ENCODE measurements around the gene MACROD1.
"Not testable (repeated sequence)": the region's sequence is repeated elsewhere in the genome, so short reads cannot be mapped to it uniquely, and the experiment has no call there.

Gene MACROD1

DNA sequence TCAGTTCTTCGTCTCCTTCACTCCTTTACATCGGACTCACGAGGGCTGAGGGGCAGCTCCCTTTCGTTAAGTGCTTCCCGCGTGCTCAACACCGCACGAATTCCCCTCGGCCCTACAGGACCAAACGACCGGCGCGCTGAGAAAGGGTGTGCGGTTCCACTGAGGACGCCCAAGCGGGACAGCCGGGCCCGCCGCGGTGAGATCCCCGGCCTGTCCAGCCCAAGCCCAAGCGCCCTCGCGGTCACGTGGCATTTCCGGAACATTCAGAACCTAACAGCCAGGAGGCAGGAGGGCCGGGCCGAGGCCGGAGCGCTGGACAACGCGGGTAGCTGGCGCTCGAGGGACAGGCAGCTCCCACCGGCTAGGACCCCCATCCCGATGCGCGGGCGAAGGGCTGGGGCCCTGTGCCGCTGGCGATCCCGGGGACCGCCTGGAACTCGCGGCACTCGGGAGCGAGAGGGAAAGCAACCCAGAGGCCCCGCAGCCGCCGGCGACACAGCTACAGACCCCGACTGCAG is 19.3 kb upstream of the MACROD1 start:
- DNase-seq (ENCODE audit: low read depth) = peak; percentile 26

- DNase-seq (ENCODE audit: low read depth) = no peak
These were observed 18.0 kb upstream of the MACROD1 start for GRCh38 chr11:64183890-64184289.

DNA sequence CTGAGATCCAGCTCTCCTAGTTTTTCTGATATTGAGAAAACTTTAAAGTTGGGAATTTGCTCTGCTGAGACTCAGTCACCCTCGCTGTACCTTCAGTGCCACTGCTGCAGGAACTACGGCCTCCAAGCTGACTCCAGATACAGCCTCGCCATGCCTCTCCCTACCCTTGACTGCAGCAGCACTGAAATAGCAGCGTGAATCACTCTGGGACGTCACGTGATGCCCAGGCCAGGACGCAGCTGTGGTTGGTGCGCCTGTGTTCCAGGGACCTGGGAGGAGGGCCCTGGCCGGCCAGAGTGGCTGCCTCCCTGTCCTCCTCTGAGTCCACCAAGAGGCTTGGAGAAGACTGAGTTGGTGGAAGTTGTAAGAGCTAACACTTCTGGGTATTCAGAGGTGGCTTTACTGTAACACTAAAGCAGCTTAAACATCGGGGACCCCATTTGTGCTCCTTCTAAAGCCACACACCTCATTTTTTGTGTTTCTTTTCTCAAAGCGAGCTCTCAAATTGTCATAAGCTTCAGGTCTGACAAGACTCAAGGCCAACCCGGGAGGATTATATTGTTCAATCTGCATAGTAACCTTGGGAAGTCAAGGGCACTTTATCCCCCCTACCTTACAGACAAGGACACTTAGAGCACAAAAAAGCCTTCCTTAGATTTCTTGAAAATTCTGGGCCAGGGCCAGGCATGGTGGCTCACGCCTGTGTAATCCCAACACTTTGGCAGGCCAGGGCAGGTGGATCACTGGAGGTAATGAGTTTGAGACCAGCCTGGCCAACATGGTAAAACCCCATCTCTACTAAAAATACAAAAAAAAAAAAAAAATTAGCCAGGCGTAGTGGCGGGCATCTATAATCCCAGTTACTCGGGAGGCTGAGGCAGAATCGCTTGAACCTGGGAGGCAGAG is 15.8 kb upstream of the MACROD1 start:
- DNase-seq (ENCODE audit: low read depth) = no peak

DNA sequence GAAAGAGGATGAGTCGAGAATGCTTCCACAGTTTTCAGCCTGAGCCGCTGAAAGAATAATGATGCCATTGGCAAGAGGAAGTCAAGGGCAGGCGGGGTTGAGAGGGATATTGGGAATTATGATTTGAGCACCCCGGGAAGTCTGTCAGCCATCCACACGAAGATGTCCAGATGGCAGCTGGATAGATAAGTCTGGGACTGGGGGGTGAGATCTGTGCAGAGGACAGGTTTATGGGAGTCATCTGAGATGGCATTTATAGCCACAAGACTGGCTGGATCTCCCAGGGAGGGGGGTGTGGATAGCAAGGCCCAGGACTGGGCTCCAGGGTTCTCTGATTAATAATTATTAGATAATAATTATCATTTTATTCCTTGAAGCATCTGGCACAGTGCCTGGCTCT is 15.0 kb upstream of the MACROD1 start:
- DNase-seq (ENCODE audit: low read depth) = no peak

GRCh38 chr11:64178951-64179639 is 13.2 kb upstream of the MACROD1 start:
- no peak for DNase-seq (ENCODE audit: low read depth)

GRCh38 chr11:64178203-64178602 is 12.3 kb upstream of the MACROD1 start:
- no peak for DNase-seq (ENCODE audit: low read depth)

- no peak for DNase-seq (ENCODE audit: low read depth)
These were observed 10.8 kb upstream of the MACROD1 start for GRCh38 chr11:64176751-64177150.

DNA sequence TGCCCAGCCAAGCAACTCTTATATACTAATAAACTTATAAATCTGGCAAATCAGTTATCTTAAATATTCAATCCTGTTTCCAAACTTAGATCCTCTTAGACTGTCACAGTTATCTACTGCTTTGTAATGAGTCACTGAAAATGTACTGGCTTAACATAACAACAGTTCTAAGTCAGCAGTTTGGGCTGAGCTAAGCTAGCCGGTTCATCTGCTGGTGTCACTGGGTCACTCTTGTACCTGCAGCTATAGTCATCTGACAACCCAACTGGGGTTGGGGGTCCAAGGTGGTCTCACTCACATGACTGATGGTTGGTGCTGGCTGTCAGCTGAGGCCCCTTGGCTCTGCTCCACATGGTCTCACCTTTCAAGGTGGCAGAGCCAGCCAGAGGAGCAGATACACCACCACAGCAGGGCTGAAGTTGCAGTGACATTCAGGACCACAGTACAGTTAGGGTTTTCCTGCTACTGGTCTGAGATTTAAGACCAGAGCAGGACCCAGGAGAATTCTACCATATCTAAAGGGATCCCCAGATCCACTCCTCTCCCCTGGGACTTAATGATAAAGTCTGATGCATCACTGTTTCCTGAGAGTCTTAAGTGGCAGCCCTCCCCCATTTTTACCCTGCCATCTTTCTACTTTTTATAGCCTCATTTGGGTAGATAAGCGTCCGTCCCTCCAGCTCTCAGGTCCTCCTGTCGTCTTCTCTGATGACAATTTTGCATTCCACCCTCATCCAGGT is 7.9 kb upstream of the MACROD1 start:
- DNase-seq (ENCODE audit: low read depth) = no peak

- no peak for DNase-seq (ENCODE audit: low read depth)
These were observed 4.5 kb upstream of the MACROD1 start for GRCh38 chr11:64170419-64170818.

GRCh38 chr11:64165481-64165841 is 452 bp downstream of the MACROD1 start:
- no peak for DNase-seq (ENCODE audit: low read depth)

- DNase-seq (ENCODE audit: low read depth) = no peak
These were observed 1.3 kb downstream of the MACROD1 start for GRCh38 chr11:64164392-64165312.

- DNase-seq (ENCODE audit: low read depth) = no peak
These were observed 2.0 kb downstream of the MACROD1 start for GRCh38 chr11:64163951-64164350.

DNA sequence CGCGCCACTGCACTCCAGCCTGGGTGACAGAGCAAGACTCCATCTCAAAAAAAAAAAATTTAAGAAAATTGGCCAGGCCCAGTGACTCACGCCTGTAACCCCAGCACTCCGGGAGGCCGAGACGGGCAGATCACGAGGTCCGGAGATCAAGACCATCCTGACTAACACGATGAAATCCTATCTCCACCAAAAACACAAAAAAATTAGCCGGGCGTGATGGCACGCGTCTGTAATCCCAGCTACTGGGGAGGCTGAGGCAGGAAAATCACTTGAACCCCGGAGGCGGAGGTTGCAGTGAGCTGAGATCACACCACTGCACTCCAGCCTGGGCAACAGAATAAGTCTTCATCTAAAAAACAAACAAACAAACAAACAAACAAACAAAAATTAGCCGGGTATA is 3.1 kb downstream of the MACROD1 start:
- not testable (repeated sequence) for DNase-seq (ENCODE audit: low read depth)

- DNase-seq (ENCODE audit: low read depth) = no peak
These were observed 4.9 kb downstream of the MACROD1 start for GRCh38 chr11:64161037-64161436.

GRCh38 chr11:64157631-64158394 is 8.1 kb downstream of the MACROD1 start:
- DNase-seq (ENCODE audit: low read depth) = no peak

GRCh38 chr11:64156235-64157011 is 9.5 kb downstream of the MACROD1 start:
- no peak for DNase-seq (ENCODE audit: low read depth)

- no peak for DNase-seq (ENCODE audit: low read depth)
These were observed 12.1 kb downstream of the MACROD1 start for GRCh38 chr11:64153812-64154211.

- DNase-seq (ENCODE audit: low read depth) = peak; percentile 65
These were observed 12.8 kb downstream of the MACROD1 start for GRCh38 chr11:64152841-64153691.

GRCh38 chr11:64151337-64151736 is 14.6 kb downstream of the MACROD1 start:
- no peak for DNase-seq (ENCODE audit: low read depth)

Data from activated T-cell treated with anti-CD3 and anti-CD28 coated beads for 1 hour (primary cell).